Muscle layer of duodenum (tissue), 2 donors: ENCODE measurements around the gene IARS2.
A peak's percentile ranks its signal among the peaks of the same experiment; 100 is the strongest.
"Not testable (repeated sequence)": the region's sequence is repeated elsewhere in the genome, so short reads cannot be mapped to it uniquely, and the experiment has no call there.

Source experiments
- H3K27ac ChIP-seq: one replicate; pipeline ENCODE4 v1.7.0; 2013; ENCODE audit warnings: mild to moderate bottlenecking, low read length
- H3K27me3 ChIP-seq: one replicate; pipeline ENCODE4 v1.7.0; 2013; ENCODE audit warnings: low read depth, mild to moderate bottlenecking, control low read depth, low read length
- H3K36me3 ChIP-seq, 2 donors: one replicate each; pipeline ENCODE4 v1.7.0; 2013; ENCODE audit warnings: low read length in 2 of 2, control low read depth in 1 of 2, mild to moderate bottlenecking in 1 of 2; ENCODE audit not compliant: insufficient read depth in 2 of 2, control insufficient read depth in 1 of 2
- H3K4me1 ChIP-seq, 2 donors: one replicate each; pipeline ENCODE4 v1.7.0; 2013; ENCODE audit warnings: low read length in 2 of 2, mild to moderate bottlenecking in 2 of 2, control low read depth in 1 of 2, moderate library complexity in 1 of 2; ENCODE audit not compliant: insufficient read depth in 2 of 2, control insufficient read depth in 1 of 2
- H3K4me3 ChIP-seq, 2 donors: one replicate each; pipeline ENCODE4 v1.7.0; 2013; ENCODE audit warnings: low read length in 2 of 2, low read depth in 1 of 2, mild to moderate bottlenecking in 1 of 2
- H3K9me3 ChIP-seq, 2 donors: one replicate each; pipeline ENCODE4 v1.7.0; 2013; ENCODE audit warnings: low read length in 2 of 2, control low read depth in 1 of 2, mild to moderate bottlenecking in 1 of 2; ENCODE audit not compliant: control insufficient read depth in 1 of 2
- donor health status: healthy.

Gene IARS2

GRCh38 chr1:220151454-220151853, 57.5 kb downstream of the IARS2 start:
- Histone ChIP-seq H3K9me3 (no peaks in the 10 kb centered on the region), H3K27ac (no peak overlapping the region), H3K36me3 (peaks cover 13 to 24% of the 10 kb centered on the region in 2 donors)

GRCh38 chr1:220153147-220153546, 59.2 kb downstream of the IARS2 start:
- H3K9me3 ChIP-seq, result no peaks in the 10 kb centered on the region
- H3K36me3 ChIP-seq, result peaks cover 26 to 32% of the 10 kb centered on the region in 2 donors
- H3K27me3 ChIP-seq, result no peaks in the 10 kb centered on the region
- H3K4me1 ChIP-seq, result peaks cover 0 to 12% of the 10 kb centered on the region in 2 donors
- no peak overlapping the region for H3K4me3 ChIP-seq
- H3K27ac ChIP-seq, result no peak overlapping the region

More at GRCh38 chr1:220151454-220151853, 57.5 kb downstream of the IARS2 start:
- H3K4me3 ChIP-seq, result no peak overlapping the region
- peaks cover 0 to 12% of the 10 kb centered on the region in 2 donors for H3K4me1 ChIP-seq
- H3K27me3 ChIP-seq, result no peaks in the 10 kb centered on the region

GRCh38 chr1:220156620-220157146, 62.8 kb downstream of the IARS2 start:
- H3K27ac ChIP-seq, result no peak overlapping the region
- no peak overlapping the region for H3K4me3 ChIP-seq
- H3K4me1 ChIP-seq, result peaks cover 0 to 2% of the 10 kb centered on the region in 2 donors
- peaks cover 39 to 47% of the 10 kb centered on the region in 2 donors for H3K36me3 ChIP-seq
- no peaks in the 10 kb centered on the region for H3K9me3 ChIP-seq
- no peaks in the 10 kb centered on the region for H3K27me3 ChIP-seq

GRCh38 chr1:220157738-220158137, 63.8 kb downstream of the IARS2 start:
- Histone ChIP-seq H3K27ac (peak overlapping the region; percentile 8), H3K4me3 (no peak overlapping the region), H3K27me3 (no peaks in the 10 kb centered on the region), H3K4me1 (no peaks in the 10 kb centered on the region), H3K36me3 (peaks cover 39 to 47% of the 10 kb centered on the region in 2 donors), H3K9me3 (no peaks in the 10 kb centered on the region)

GRCh38 chr1:220158530-220158929, 64.6 kb downstream of the IARS2 start:
- H3K4me3 ChIP-seq, H3K27ac ChIP-seq, H3K9me3 ChIP-seq, H3K4me1 ChIP-seq, H3K27me3 ChIP-seq: not testable (repeated sequence)
- peaks cover 39 to 44% of the 10 kb centered on the region in 2 donors for H3K36me3 ChIP-seq

- Histone ChIP-seq H3K27me3 (no peaks in the 10 kb centered on the region), H3K4me1 (no peaks in the 10 kb centered on the region), H3K36me3 (peaks cover 43 to 44% of the 10 kb centered on the region in 2 donors), H3K27ac (no peak overlapping the region), H3K9me3 (no peaks in the 10 kb centered on the region), H3K4me3 (no peak overlapping the region)
These were observed 65.1 kb downstream of the IARS2 start for GRCh38 chr1:220159041-220159440.

GRCh38 chr1:220160027-220160426, 66.1 kb downstream of the IARS2 start:
- peaks cover 38 to 42% of the 10 kb centered on the region in 2 donors for H3K36me3 ChIP-seq
- no peaks in the 10 kb centered on the region for H3K27me3 ChIP-seq
- H3K9me3 ChIP-seq, result no peaks in the 10 kb centered on the region
- H3K27ac ChIP-seq, result no peak overlapping the region
- H3K4me1 ChIP-seq, result no peaks in the 10 kb centered on the region
- no peak overlapping the region for H3K4me3 ChIP-seq

GRCh38 chr1:220164116-220164515, 70.2 kb downstream of the IARS2 start:
- Histone ChIP-seq H3K27ac (no peak overlapping the region), H3K4me3 (no peak overlapping the region), H3K9me3 (no peaks in the 10 kb centered on the region), H3K4me1 (no peaks in the 10 kb centered on the region), H3K27me3 (no peaks in the 10 kb centered on the region), H3K36me3 (peaks cover 28 to 34% of the 10 kb centered on the region in 2 donors)

- Histone ChIP-seq H3K36me3 (peaks cover 31 to 34% of the 10 kb centered on the region in 2 donors), H3K4me1 (no peaks in the 10 kb centered on the region), H3K27ac (no peak overlapping the region), H3K9me3 (no peaks in the 10 kb centered on the region), H3K4me3 (no peak overlapping the region), H3K27me3 (no peaks in the 10 kb centered on the region)
These were observed 70.6 kb downstream of the IARS2 start for GRCh38 chr1:220164517-220164916.

GRCh38 chr1:220166853-220167252, 72.9 kb downstream of the IARS2 start:
- Histone ChIP-seq H3K4me1 (no peaks in the 10 kb centered on the region), H3K4me3 (no peak overlapping the region), H3K27me3 (no peaks in the 10 kb centered on the region), H3K36me3 (peaks cover 35 to 38% of the 10 kb centered on the region in 2 donors), H3K27ac (no peak overlapping the region), H3K9me3 (no peaks in the 10 kb centered on the region)

- not testable (repeated sequence) for H3K4me3 ChIP-seq, H3K4me1 ChIP-seq, H3K27ac ChIP-seq, H3K9me3 ChIP-seq, H3K27me3 ChIP-seq
- peaks cover 47 to 49% of the 10 kb centered on the region in 2 donors for H3K36me3 ChIP-seq
These were observed 76.0 kb downstream of the IARS2 start for GRCh38 chr1:220169887-220170286.

GRCh38 chr1:220170836-220171526, 77.0 kb downstream of the IARS2 start:
- H3K36me3 ChIP-seq, result peaks cover 47 to 49% of the 10 kb centered on the region in 2 donors
- H3K4me3 ChIP-seq, result no peak overlapping the region
- H3K27ac ChIP-seq, result no peak overlapping the region
- H3K4me1 ChIP-seq, result no peaks in the 10 kb centered on the region
- H3K27me3 ChIP-seq, result no peaks in the 10 kb centered on the region
- H3K9me3 ChIP-seq, result no peaks in the 10 kb centered on the region
